HFF-Myc (cell line): ENCODE measurements around the gene SLC10A2.

Source experiments
- DNase-seq: peaks from one replicate; pipeline ENCODE4 v3.0.0-alpha.2; 2011; ENCODE audit warnings: low read depth; ENCODE audit errors: extremely low read depth
- H3K4me3 ChIP-seq: replicated peaks from 2 replicates; pipeline ENCODE4 v1.5.1; 2011; ENCODE audit warnings: low read depth, mild to moderate bottlenecking, control low read depth, low read length
- CTCF ChIP-seq: IDR thresholded peaks from 2 replicates; pipeline ENCODE4 v1.5.1; 2012; ENCODE audit warnings: mild to moderate bottlenecking, low read depth, low read length, control low read depth; ENCODE audit errors: missing control alignments

SLC10A2 gene

GRCh38 chr13:103009051-103009840 lies 57.0 kb downstream of the SLC10A2 start:
- no peak for DNase-seq
- H3K4me3 ChIP-seq = no peak overlapping the region
- no peak for TF ChIP-seq CTCF

- DNase-seq = no peak
- no peak for TF ChIP-seq CTCF
- H3K4me3 ChIP-seq = no peak overlapping the region
These were observed 58.8 kb downstream of the SLC10A2 start for GRCh38 chr13:103007427-103007762.

DNA sequence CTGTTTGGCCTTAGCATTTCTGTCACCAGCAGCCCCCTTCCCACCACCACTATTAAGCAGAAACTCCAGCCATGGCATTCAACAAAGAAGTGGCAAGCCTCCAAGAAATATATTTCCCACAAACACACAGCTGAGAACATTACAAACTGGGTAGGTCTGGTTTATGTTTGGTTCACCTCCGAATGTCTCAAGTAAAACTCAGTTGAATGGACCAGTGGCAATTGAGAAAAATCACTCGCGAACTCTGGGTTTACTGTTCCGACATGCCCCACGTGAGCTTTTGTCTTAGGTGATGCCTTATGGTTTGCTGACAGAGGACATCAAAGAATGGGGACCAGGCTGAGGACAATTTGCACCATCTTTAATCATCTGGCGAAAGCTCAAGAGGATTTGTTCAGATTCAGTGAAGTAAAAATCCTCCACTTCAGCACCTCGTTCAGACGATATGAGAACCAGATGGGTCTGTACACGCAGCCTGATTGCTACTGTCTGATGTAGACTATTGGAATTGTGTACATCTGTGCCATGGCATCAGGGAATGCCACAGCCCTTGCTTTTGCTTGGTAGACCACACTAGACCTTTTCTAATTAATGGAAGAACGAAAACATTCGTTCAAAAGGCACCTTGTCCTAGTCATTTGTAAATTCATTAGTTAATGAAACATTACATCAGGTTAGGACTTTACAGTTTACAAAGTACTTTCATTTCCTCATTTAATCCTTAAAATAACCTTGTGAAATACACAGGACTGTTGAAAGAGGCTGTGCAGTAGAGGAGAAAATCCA lies 59.4 kb downstream of the SLC10A2 start:
- DNase-seq = no peak

GRCh38 chr13:103004661-103005345 lies 61.4 kb downstream of the SLC10A2 start:
- no peak overlapping the region for H3K4me3 ChIP-seq
- TF ChIP-seq CTCF = no peak
- no peak for DNase-seq

More for the DNA sequence above, 59.4 kb downstream of the SLC10A2 start:
- no peak for TF ChIP-seq CTCF
- no peak overlapping the region for H3K4me3 ChIP-seq

- no peak for DNase-seq
- TF ChIP-seq CTCF = no peak
- no peak overlapping the region for H3K4me3 ChIP-seq
These were observed 62.6 kb downstream of the SLC10A2 start for GRCh38 chr13:103003631-103004030.

- no peak for DNase-seq
- TF ChIP-seq CTCF = no peak
- H3K4me3 ChIP-seq = no peak overlapping the region
These were observed 63.9 kb downstream of the SLC10A2 start for GRCh38 chr13:103002279-103002678.
